Body of pancreas (tissue), 4 donors: Measurements from ENCODE around the gene DHX58.
A peak's percentile ranks its signal among the peaks of the same experiment; 100 is the strongest.

ENCODE experiments used
- CTCF ChIP-seq, 7 experiments: fragments of 450-650 bp in 4 of 7; fragments of 200-600 bp in 3 of 7; sonication (generic) in 3 of 7; IDR thresholded peaks; one replicate each; pipeline ENCODE4 v1.5.1; 2016 to 2019; ENCODE audit warnings: antibody characterized with exemption in 7 of 7
- POLR2A ChIP-seq, 3 donors: fragments of 450-650 bp; IDR thresholded peaks; one replicate each; pipeline ENCODE4 v1.6.1; 2016; ENCODE audit warnings: antibody characterized with exemption in 3 of 3, mild to moderate bottlenecking in 2 of 3

GRCh38 chr17:42130310-42130936 lies 17.9 kb upstream of the DHX58 start:
- TF ChIP-seq CTCF (IDR thresholded peaks at IDR 0.05), result peak in 1 of 7 experiments; percentile 10
- TF ChIP-seq POLR2A (IDR thresholded peaks at IDR 0.05), result no peak
